Gastrocnemius medialis (tissue), 4 donors: ENCODE measurements around the gene ME3. TPM values are rescaled to one million over a fixed set of nuclear protein-coding genes. Genes with fewer than 3 reads are reported as not detected.

Experiments
- ATAC-seq, 2 donors: fragments of 150-250 bp; one replicate each; pipeline ENCODE4 v1.9.1; 2016
- DNase-seq, 2 donors: peaks; one replicate each; pipeline ENCODE4 v3.0.0-alpha.2; 2019
- H3K27ac ChIP-seq, 4 donors: fragments of 200-600 bp; sonication (generic); 1 replicate in 1 of 4; 2 replicates in 3 of 4; pipeline ENCODE4 v1.5.1; 2016 to 2018; ENCODE audit warnings: mild to moderate bottlenecking in 2 of 4, moderate library complexity in 1 of 4
- H3K27me3 ChIP-seq, 3 donors: fragments of 200-600 bp; sonication (generic) in 2 of 3; 1 replicate in 1 of 3; 2 replicates in 2 of 3; pipeline versions ENCODE4 v1.5.1 to v1.6.0; 2016 to 2019; ENCODE audit warnings: mild to moderate bottlenecking in 1 of 3, moderate library complexity in 1 of 3
- H3K36me3 ChIP-seq, 2 donors: fragments of 200-600 bp; sonication (generic) in 1 of 2; one replicate each; pipeline ENCODE4 v1.5.1; 2017 to 2018
- H3K4me1 ChIP-seq, 2 donors: fragments of 200-600 bp; sonication (generic) in 1 of 2; one replicate each; pipeline ENCODE4 v1.5.1; 2016 to 2017; ENCODE audit warnings: mild to moderate bottlenecking in 2 of 2
- H3K4me3 ChIP-seq, 4 donors: fragments of 200-600 bp; sonication (generic) in 3 of 4; 1 replicate in 1 of 4; 2 replicates in 3 of 4; pipeline ENCODE4 v1.5.1; 2016 to 2019; ENCODE audit warnings: mild to moderate bottlenecking in 2 of 4
- H3K9me3 ChIP-seq, 3 donors: fragments of 200-600 bp; sonication (generic) in 2 of 3; 1 replicate in 1 of 3; 2 replicates in 2 of 3; pipeline ENCODE4 v1.5.1; 2016 to 2019
- POLR2A ChIP-seq, 2 donors: fragments of 450-650 bp; IDR thresholded peaks; one replicate each; pipeline ENCODE4 v1.6.1; 2017; ENCODE audit warnings: antibody characterized with exemption in 2 of 2, mild to moderate bottlenecking in 2 of 2, moderate library complexity in 2 of 2
- in situ Hi-C, 4 donors: fragments of 200-750 bp; cut with MboI; loops; one replicate each; pipeline versions ENCODE4 v1.15.0 to v1.8.0; 2017; ENCODE audit warnings: low sequenced_read_pairs in 4 of 4
- intact Hi-C: fragments of 100-400 bp; cut with DNase I; formaldehyde crosslinking; loops from one replicate; pipeline ENCODE4 v1.15.1; 2023; ENCODE audit warnings: low total_unique reads
- total RNA-seq, 4 donors: library from RNA; depleted of rRNA; stranded (reverse); fragments of >200 nt; gene quantifications; one replicate each; pipeline versions ENCODE4 v1.1.0 to v1.2.3, GENCODE V29; 2016
- TF ChIP-seq, protein P1 (sequence below), 5 experiments: fragments of 450-650 bp in 3 of 5; fragments of 200-600 bp in 2 of 5; sonication (generic) in 2 of 5; IDR thresholded peaks in 4 of 5; conservative IDR thresholded peaks in 1 of 5; 1 replicate in 4 of 5; 2 replicates in 1 of 5; pipeline ENCODE4 v1.5.1; 2016 to 2019; ENCODE audit warnings: antibody characterized with exemption in 5 of 5, mild to moderate bottlenecking in 3 of 5, moderate library complexity in 3 of 5

Gene ME3
- total RNA-seq, 4 donors from 2014 or later, result 4.2 to 17.0 (median 15.7) TPM

DNA sequence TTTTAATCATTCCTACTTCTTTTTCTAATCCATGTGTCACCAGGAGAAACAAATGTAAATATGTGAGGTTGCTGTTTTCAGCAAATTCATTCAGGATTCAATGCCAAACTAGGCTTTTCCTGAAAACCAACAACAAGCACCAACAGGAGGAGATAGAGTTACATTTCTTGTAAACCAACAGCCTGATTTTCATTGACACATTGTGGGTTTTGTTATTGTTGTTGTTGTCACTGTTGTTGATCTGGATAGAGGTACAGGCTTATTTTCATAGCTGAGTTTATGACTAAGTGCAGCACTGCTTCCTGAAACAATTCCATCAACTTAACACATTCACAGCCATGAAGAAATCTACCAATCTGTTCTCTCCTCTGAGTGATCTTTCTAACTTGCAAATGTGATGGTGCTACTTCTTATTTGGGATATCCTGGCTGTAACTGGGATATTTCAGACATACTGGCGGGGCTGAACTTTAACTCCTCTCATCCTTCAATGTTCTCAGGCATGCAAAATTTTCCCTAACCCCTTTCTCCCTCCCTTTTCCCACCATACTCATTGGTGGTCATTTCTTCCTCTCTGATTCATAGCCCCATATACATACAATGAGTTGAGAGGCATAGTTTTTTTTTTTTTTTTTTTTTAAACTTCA is 65.5 kb downstream of the ME3 start:
- Histone ChIP-seq H3K9me3 (no peaks in the 10 kb centered on the region), H3K4me1 (peaks cover 14 to 20% of the 10 kb centered on the region in 2 donors), H3K27ac (no peak overlapping the region), H3K4me3 (no peak overlapping the region), H3K36me3 (no peaks in the 10 kb centered on the region), H3K27me3 (no peaks in the 10 kb centered on the region)
- in situ Hi-C loops, result loop anchor here in 2 of 4 donors (5.0 to 10.0 kb wide), 3 partner anchors 150 to 210 kb away; no protein-coding TSS in a partner anchor
- TF ChIP-seq, protein P1, sequence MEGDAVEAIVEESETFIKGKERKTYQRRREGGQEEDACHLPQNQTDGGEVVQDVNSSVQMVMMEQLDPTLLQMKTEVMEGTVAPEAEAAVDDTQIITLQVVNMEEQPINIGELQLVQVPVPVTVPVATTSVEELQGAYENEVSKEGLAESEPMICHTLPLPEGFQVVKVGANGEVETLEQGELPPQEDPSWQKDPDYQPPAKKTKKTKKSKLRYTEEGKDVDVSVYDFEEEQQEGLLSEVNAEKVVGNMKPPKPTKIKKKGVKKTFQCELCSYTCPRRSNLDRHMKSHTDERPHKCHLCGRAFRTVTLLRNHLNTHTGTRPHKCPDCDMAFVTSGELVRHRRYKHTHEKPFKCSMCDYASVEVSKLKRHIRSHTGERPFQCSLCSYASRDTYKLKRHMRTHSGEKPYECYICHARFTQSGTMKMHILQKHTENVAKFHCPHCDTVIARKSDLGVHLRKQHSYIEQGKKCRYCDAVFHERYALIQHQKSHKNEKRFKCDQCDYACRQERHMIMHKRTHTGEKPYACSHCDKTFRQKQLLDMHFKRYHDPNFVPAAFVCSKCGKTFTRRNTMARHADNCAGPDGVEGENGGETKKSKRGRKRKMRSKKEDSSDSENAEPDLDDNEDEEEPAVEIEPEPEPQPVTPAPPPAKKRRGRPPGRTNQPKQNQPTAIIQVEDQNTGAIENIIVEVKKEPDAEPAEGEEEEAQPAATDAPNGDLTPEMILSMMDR (IDR thresholded peaks at IDR 0.05 in 4 of 5, conservative IDR thresholded peaks at IDR 0.05 in 1 of 5), result no peak
- TF ChIP-seq POLR2A (IDR thresholded peaks at IDR 0.05), result no peak
- ATAC-seq, result no peak
- DNase-seq, result no peak
- intact Hi-C loops, result no loop called here

DNA sequence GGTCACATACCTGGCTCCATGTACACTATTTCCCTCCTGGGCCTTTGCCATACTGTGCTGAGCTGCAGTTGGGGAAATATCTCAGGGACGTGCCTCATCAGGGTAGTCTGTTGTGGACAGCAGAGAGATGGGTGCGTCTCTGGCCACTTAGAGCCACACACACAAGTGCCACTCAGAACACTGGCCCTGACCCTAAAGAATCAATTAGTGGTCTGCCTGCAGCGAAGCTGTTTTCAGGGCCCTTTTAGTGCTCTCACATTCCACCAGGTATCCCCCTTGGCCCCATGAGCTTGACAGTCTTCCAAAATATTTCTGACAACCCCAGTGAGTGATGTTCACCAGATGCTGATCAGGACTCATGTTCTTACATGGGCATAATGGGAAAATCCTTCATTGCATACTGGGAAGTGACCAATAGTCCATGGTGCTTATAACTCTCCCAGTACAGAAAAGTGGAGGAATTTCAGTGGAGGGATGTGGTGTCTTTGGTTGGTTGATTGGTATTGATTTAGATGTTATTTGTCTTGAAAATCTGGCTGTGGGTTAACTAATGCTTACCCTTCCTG is 66.1 kb downstream of the ME3 start:
- in situ Hi-C loops (loop anchor here in 2 of 4 donors (5.0 to 10.0 kb wide), 3 partner anchors 149 to 211 kb away; no protein-coding TSS in a partner anchor), intact Hi-C loops (no loop called here)
- H3K27ac ChIP-seq, result no peak overlapping the region
- no peaks in the 10 kb centered on the region for H3K9me3 ChIP-seq
- ATAC-seq, result no peak
- H3K36me3 ChIP-seq, result no peaks in the 10 kb centered on the region
- H3K27me3 ChIP-seq, result no peaks in the 10 kb centered on the region
- H3K4me1 ChIP-seq, result peaks cover 14 to 20% of the 10 kb centered on the region in 2 donors
- no peak for DNase-seq
- TF ChIP-seq POLR2A (IDR thresholded peaks at IDR 0.05), result no peak
- TF ChIP-seq, protein P1 (IDR thresholded peaks at IDR 0.05 in 4 of 5, conservative IDR thresholded peaks at IDR 0.05 in 1 of 5), result no peak
- no peak overlapping the region for H3K4me3 ChIP-seq

DNA sequence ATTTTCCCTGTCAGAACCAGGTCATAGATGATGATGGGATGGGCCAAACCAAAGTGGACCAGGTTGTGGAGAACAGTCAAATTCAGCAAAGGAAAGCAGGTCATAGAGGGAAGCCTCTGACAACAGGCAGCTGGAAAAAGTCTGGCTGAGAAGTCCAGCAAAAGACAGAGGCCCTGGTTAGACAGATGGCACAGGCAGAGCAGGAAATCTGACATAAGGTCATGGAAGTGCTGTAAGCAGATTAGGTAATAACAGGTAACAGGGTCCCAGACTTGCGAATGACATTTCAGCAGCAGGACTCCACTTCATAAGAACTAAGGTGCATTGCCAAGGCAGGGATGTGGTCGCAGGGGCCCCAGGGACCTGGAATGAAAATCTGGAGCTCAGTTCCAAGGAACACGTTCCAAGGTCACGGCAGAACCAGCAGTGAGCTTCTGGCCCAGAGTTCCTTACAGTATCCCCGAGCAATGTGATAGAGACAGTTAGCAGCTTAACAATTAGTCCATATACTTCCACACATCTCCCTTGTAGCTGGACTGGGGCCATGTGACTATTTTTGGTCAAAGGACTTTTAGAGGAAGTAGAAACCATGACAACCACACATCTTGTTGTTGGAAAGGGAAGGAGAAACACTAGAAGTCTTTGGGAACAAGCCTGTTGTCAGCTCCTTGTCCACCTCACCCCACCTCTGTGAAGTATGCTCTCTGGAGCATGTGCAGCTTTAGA is 75.4 kb downstream of the ME3 start:
- TF ChIP-seq POLR2A (IDR thresholded peaks at IDR 0.05), result no peak
- TF ChIP-seq, protein P1 (IDR thresholded peaks at IDR 0.05 in 4 of 5, conservative IDR thresholded peaks at IDR 0.05 in 1 of 5), result no peak
- peaks cover 24 to 32% of the 10 kb centered on the region in 2 donors for H3K4me1 ChIP-seq
- no peaks in the 10 kb centered on the region for H3K36me3 ChIP-seq
- intact Hi-C loops (no loop called here), in situ Hi-C loops (no loop called here)
- no peaks in the 10 kb centered on the region for H3K9me3 ChIP-seq
- H3K4me3 ChIP-seq, result no peak overlapping the region
- H3K27me3 ChIP-seq, result no peaks in the 10 kb centered on the region
- ATAC-seq (peak; percentile 42 to 49), DNase-seq (no peak)
- peak overlapping the region in 3 of 4 donors; percentile 9 to 55 (median 22) for H3K27ac ChIP-seq

DNA sequence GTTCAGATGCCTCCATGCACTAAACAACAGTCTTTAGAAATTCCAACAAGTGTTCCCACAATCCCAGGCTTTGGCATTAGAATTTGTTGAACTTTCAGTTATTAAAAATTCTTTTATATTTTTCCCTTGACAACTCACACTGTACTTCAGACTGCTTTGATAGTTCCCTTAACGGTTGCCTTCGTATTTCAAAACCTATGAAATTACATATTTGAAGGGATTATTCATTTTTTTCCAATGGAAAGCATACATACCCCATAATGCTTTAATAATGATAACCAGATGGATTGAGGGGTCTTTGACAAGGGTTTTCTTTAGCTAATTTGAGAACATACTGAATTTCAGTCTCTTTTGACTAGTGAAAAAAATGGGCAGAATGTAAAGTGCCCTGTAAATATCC is 76.5 kb downstream of the ME3 start:
- TF ChIP-seq, protein P1 (IDR thresholded peaks at IDR 0.05 in 4 of 5, conservative IDR thresholded peaks at IDR 0.05 in 1 of 5), result no peak
- no peak for TF ChIP-seq POLR2A (IDR thresholded peaks at IDR 0.05)
- H3K4me3 ChIP-seq, result no peak overlapping the region
- H3K27me3 ChIP-seq, result no peaks in the 10 kb centered on the region
- DNase-seq, result no peak
- intact Hi-C loops (no loop called here), in situ Hi-C loops (no loop called here)
- H3K36me3 ChIP-seq, result no peaks in the 10 kb centered on the region
- H3K9me3 ChIP-seq, result no peaks in the 10 kb centered on the region
- ATAC-seq, result no peak
- peaks cover 30 to 41% of the 10 kb centered on the region in 2 donors for H3K4me1 ChIP-seq
- no peak overlapping the region for H3K27ac ChIP-seq
